Measurements from ENCODE around the gene KAT6B. TPM values are rescaled to one million over a fixed set of nuclear protein-coding genes. Genes with fewer than 3 reads are reported as not detected.
A peak's percentile ranks its signal among the peaks of the same experiment; 100 is the strongest.

Gene KAT6B
- total RNA-seq, 2 experiments from 2014 or later: 22.8 to 24.8 TPM

DNA sequence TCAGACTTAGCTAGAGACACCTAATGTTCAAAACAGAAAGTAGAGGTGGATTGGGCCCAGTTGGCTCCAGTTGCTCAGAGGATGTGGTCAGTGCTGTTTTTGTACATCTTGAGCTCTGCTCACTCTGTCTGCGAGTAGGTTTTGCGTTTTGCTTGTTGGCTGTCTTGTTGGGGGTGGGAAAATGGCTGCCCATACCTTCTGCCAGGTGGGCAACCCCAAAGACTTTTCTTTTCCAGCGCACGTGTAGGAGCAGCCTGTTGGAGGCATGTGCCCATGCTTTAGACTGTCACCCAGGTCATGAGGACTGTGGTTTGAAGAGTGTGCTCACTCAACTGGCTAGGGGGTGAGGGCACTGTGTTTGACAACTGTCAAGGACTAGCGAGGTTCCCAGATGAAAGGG lies 73.9 kb downstream of the KAT6B start:
- CTCF ChIA-PET: interaction anchor here (3.7 kb wide), 1 partner anchor 13 kb away, joined by 24 read pairs; no protein-coding TSS in a partner anchor
- ATAC-seq: peak; percentile 72
- Mint-ChIP-seq H3K9me3 (no peaks in the 10 kb centered on the region), H3K4me1 (ENCODE audit: low read depth) (peaks cover 65% of the 10 kb centered on the region), H3K36me3 (ENCODE audit: low read depth) (peaks cover 7% of the 10 kb centered on the region), H3K27me3 (no peaks in the 10 kb centered on the region), H3K27ac (peak overlapping the region; percentile 87), H3K4me3 (peak overlapping the region; percentile 49)
- intact Hi-C loops (cut with micrococcal nuclease): no loop called here
- POLR2A ChIA-PET: no interaction called here
- TF ChIP-seq, protein P1, sequence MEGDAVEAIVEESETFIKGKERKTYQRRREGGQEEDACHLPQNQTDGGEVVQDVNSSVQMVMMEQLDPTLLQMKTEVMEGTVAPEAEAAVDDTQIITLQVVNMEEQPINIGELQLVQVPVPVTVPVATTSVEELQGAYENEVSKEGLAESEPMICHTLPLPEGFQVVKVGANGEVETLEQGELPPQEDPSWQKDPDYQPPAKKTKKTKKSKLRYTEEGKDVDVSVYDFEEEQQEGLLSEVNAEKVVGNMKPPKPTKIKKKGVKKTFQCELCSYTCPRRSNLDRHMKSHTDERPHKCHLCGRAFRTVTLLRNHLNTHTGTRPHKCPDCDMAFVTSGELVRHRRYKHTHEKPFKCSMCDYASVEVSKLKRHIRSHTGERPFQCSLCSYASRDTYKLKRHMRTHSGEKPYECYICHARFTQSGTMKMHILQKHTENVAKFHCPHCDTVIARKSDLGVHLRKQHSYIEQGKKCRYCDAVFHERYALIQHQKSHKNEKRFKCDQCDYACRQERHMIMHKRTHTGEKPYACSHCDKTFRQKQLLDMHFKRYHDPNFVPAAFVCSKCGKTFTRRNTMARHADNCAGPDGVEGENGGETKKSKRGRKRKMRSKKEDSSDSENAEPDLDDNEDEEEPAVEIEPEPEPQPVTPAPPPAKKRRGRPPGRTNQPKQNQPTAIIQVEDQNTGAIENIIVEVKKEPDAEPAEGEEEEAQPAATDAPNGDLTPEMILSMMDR (IDR thresholded peaks at IDR 0.05): no peak
- peak; percentile 62 for DNase-seq

DNA sequence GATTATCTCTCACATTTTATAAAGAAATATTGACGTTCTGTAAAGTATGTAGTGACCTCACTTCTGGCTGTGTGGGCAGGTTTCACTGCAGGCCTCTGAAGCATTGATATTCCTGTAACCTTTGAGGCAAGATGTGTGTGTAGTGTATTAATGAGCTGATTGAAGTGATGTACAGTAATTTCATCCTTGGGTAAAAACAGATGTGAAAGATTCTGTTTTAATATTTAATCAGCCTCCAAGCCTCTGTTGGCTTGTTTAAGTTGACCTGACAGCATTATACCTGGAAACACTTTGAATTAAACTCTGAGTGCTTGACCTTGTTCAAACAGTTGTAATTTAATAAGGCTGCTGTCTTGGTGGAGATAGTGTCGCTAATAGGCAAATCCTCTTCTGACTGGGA lies 74.9 kb downstream of the KAT6B start:
- Mint-ChIP-seq H3K4me1 (ENCODE audit: low read depth) (peaks cover 68% of the 10 kb centered on the region), H3K27ac (peak overlapping the region; percentile 14), H3K27me3 (no peaks in the 10 kb centered on the region), H3K4me3 (no peak overlapping the region), H3K9me3 (no peaks in the 10 kb centered on the region), H3K36me3 (ENCODE audit: low read depth) (peaks cover 4% of the 10 kb centered on the region)
- TF ChIP-seq, protein P1 (IDR thresholded peaks at IDR 0.05): no peak
- DNase-seq: peak; percentile 51
- POLR2A ChIA-PET: no interaction called here
- intact Hi-C loops (cut with micrococcal nuclease): no loop called here
- peak; percentile 19 for ATAC-seq
- CTCF ChIA-PET: interaction anchor here (3.7 kb wide), 1 partner anchor 12 kb away, joined by 24 read pairs; no protein-coding TSS in a partner anchor

DNA sequence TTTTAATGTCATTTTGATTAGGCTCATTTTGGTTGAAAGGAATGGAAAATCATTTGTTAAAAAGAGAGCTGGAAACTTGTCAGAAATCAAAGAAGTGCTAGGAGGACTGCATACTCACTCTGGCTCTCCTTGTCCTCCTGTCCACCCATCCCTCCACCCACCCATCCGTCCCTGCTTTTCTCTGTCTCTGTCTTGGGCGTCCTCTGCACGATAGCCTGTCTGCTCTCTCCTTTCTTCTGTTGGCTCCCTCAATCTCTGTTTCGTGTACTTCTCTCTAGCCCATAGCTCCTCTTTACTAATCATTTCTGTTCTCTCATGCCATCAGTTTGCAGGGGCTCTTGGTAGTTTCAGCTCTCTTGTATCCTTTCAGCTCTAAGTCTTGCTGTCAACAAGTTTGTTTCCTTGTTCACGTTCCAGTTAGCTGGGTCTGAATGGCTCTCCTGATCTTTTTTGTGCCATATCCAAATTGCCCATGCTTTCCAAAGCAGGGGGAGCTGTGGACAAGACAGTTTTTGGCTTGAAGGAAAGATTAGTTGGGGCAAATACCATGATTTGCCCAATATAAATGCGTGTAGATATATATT lies 75.6 kb downstream of the KAT6B start:
- Mint-ChIP-seq H3K9me3 (no peaks in the 10 kb centered on the region), H3K4me3 (no peak overlapping the region), H3K27me3 (no peaks in the 10 kb centered on the region), H3K4me1 (ENCODE audit: low read depth) (peaks cover 69% of the 10 kb centered on the region), H3K36me3 (ENCODE audit: low read depth) (peaks cover 4% of the 10 kb centered on the region), H3K27ac (peak overlapping the region; percentile 78)
- TF ChIP-seq, protein P1 (IDR thresholded peaks at IDR 0.05): no peak
- ChIA-PET CTCF (interaction anchor here (1.6 to 3.7 kb wide), 2 partner anchors 12 to 120 kb away, joined by 4 to 24 read pairs; no protein-coding TSS in a partner anchor), POLR2A (no interaction called here)
- DNase-seq (no peak), ATAC-seq (no peak)
- intact Hi-C loops (cut with micrococcal nuclease): no loop called here

DNA sequence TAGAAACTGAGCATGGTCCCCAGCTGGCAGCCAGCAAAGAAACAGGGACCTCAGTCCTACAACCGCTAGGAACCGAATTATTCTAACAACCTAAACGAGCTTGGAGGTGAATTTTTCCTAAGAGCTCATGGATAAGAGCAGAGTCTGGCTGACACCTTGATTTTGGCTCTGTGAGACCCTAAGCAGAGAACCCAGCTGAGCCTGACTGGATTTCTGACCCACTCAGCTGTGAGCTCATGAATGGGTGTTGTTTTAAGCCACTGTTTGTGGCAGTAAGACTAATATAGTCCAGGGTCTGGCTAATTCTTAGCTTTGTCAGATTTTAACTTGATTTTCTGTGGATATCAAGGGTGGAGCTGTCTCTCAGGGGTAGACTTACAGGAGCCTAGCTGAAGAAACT lies 77.1 kb downstream of the KAT6B start:
- Mint-ChIP-seq H3K4me3 (no peak overlapping the region), H3K36me3 (ENCODE audit: low read depth) (peaks cover 3% of the 10 kb centered on the region), H3K4me1 (ENCODE audit: low read depth) (peaks cover 56% of the 10 kb centered on the region), H3K27me3 (no peaks in the 10 kb centered on the region), H3K9me3 (no peaks in the 10 kb centered on the region), H3K27ac (no peak overlapping the region)
- TF ChIP-seq, protein P1 (IDR thresholded peaks at IDR 0.05): no peak
- ChIA-PET POLR2A (no interaction called here), CTCF (interaction anchor here (1.2 to 3.7 kb wide), 3 partner anchors 10 to 118 kb away, joined by 3 to 24 read pairs (median 4); no protein-coding TSS in a partner anchor)
- ATAC-seq (no peak), DNase-seq (no peak)
- intact Hi-C loops (cut with micrococcal nuclease): no loop called here

DNA sequence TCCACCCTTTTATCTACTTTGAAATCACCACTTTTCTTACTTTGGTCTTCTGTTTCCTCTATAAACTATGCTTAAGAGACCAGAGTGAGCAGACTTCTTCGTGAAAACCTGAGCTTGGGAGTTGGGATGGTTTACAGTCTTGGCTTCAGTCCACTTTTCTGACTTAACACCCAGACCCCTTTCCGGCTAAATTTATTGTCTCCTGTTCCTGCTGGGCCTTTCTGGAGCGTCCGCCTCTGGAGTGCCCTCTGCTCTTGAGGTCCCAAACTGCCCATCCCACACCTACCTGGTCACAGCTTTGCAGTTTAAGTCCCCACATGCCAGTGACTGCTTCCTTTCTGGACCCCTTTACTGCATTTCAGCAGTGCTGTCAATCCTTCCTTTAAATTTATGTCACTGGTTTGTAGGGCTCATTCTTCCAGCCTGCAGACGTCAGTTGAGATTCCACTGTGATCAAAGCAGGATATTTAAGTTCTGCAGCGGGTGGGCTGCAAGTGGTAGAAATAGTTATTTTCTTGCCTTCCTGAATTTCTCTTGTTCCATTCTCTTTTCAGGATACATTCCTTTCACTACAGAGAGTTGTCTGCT lies 80.3 kb downstream of the KAT6B start:
- Mint-ChIP-seq H3K4me3 (no peak overlapping the region), H3K9me3 (no peaks in the 10 kb centered on the region), H3K27me3 (no peaks in the 10 kb centered on the region), H3K4me1 (ENCODE audit: low read depth) (peaks cover 46% of the 10 kb centered on the region), H3K27ac (no peak overlapping the region), H3K36me3 (ENCODE audit: low read depth) (no peaks in the 10 kb centered on the region)
- CTCF ChIA-PET: no interaction called here
- POLR2A ChIA-PET: interaction anchor here (0.7 to 0.8 kb wide), 2 partner anchors 80 to 148 kb away, joined by 3 read pairs; partner anchors contain the start of gene KAT6B
- intact Hi-C loops (cut with micrococcal nuclease): no loop called here
- DNase-seq (no peak), ATAC-seq (no peak)
- TF ChIP-seq, protein P1 (IDR thresholded peaks at IDR 0.05): no peak

All from activated CD8-positive, alpha-beta T cell treated with anti-CD3 and anti-CD28 coated beads for 36 hours (primary cell).